ENCODE results near the gene GTPBP6. TPM values are rescaled to one million over a fixed set of nuclear protein-coding genes. Genes with fewer than 3 reads are reported as not detected.
A peak's percentile ranks its signal among the peaks of the same experiment; 100 is the strongest.

The GTPBP6 gene
- total and polyA plus RNA-seq, 2 experiments from 2014 or later = 41.4 to 66.8 TPM

- Histone ChIP-seq H3K27me3 (ENCODE audit: insufficient read depth) (no peaks in the 10 kb centered on the region), H3K27ac (ENCODE audit: low read depth) (no peak overlapping the region), H3K9me2 (ENCODE audit: insufficient read depth) (no peaks in the 10 kb centered on the region), H2AFZ (no peak overlapping the region), H3K4me2 (peak overlapping the region; percentile 93), H3F3A (replicated peaks; ENCODE audit: low read depth) (peaks cover 23% of the 10 kb centered on the region; the same call in 1 of the 2 replicates), H3K4me1 (ENCODE audit: insufficient read depth) (no peaks in the 10 kb centered on the region; the same call in 1 of the 2 replicates), H3K79me2 (replicated peaks; ENCODE audit: insufficient read depth) (peaks cover 13% of the 10 kb centered on the region; the same call in 1 of the 2 replicates), H3K36me3 (ENCODE audit: insufficient read depth) (no peaks in the 10 kb centered on the region), H4K20me1 (replicated peaks; ENCODE audit: insufficient read depth) (peaks cover 5% of the 10 kb centered on the region; the same call in 1 of the 2 replicates), H3K4me3 (peak overlapping the region; percentile 91)
- ATAC-seq (no peak), DNase-seq (ENCODE audit: low spot score) (peak; percentile 51)
- Mint-ChIP-seq H3K9me3 (peaks cover 10% of the 10 kb centered on the region; the same call in 2 of the 3 replicates), H3K36me3 (ENCODE audit: low read depth) (peaks cover 8% of the 10 kb centered on the region; the same call in 2 of the 3 replicates), H3K4me1 (peaks cover 6% of the 10 kb centered on the region; the same call in 2 of the 3 replicates), H3K27me3 (ENCODE audit: insufficient read depth, low read depth, poor library complexity) (peaks cover 23% of the 10 kb centered on the region), H3K4me3 (peak overlapping the region; percentile 86), H3K27ac (no peak overlapping the region)
- no peak for TF ChIP-seq NANOG (IDR thresholded peaks at IDR 0.05; ENCODE audit: borderline replicate concordance)
- TF ChIP-seq CTCF (conservative IDR thresholded peaks at IDR 0.05; ENCODE audit: low read depth in 2 of 2) = no peak
- TF ChIP-seq STAT1 (IDR thresholded peaks at IDR 0.05; ENCODE audit: unreplicated experiment) = no peak
- TF ChIP-seq POLR2AphosphoS5 (IDR thresholded peaks at IDR 0.05; ENCODE audit: low read depth) = peak; percentile 32; the same call in 1 of the 2 replicates
Observed at GRCh38 chrX:320126-320783, 1.7 kb upstream of the GTPBP6 start.

- Mint-ChIP-seq H3K27me3 (ENCODE audit: insufficient read depth, low read depth, poor library complexity) (peaks cover 23% of the 10 kb centered on the region), H3K36me3 (ENCODE audit: low read depth) (peaks cover 8% of the 10 kb centered on the region; the same call in 2 of the 3 replicates), H3K9me3 (peaks cover 10% of the 10 kb centered on the region; the same call in 2 of the 3 replicates), H3K4me1 (peaks cover 6% of the 10 kb centered on the region; the same call in 2 of the 3 replicates), H3K27ac (no peak overlapping the region), H3K4me3 (peak overlapping the region; percentile 90)
- ATAC-seq (no peak), DNase-seq (ENCODE audit: low spot score) (no peak)
- Histone ChIP-seq H3K27me3 (ENCODE audit: insufficient read depth) (no peaks in the 10 kb centered on the region), H2AFZ (no peak overlapping the region), H3K4me3 (peak overlapping the region; percentile 91), H3K4me1 (ENCODE audit: insufficient read depth) (no peaks in the 10 kb centered on the region; the same call in 1 of the 2 replicates), H3K36me3 (ENCODE audit: insufficient read depth) (no peaks in the 10 kb centered on the region), H3K4me2 (peak overlapping the region; percentile 93), H3K9me2 (ENCODE audit: insufficient read depth) (no peaks in the 10 kb centered on the region), H3K27ac (ENCODE audit: low read depth) (no peak overlapping the region), H3F3A (replicated peaks; ENCODE audit: low read depth) (peaks cover 23% of the 10 kb centered on the region; the same call in 1 of the 2 replicates), H4K20me1 (replicated peaks; ENCODE audit: insufficient read depth) (peaks cover 4% of the 10 kb centered on the region; the same call in 1 of the 2 replicates), H3K79me2 (replicated peaks; ENCODE audit: insufficient read depth) (peaks cover 13% of the 10 kb centered on the region; the same call in 1 of the 2 replicates)
- TF ChIP-seq EZH2phosphoT487 (IDR thresholded peaks at IDR 0.05; ENCODE audit: unreplicated experiment) (no peak), POLR2AphosphoS5 (IDR thresholded peaks at IDR 0.05; ENCODE audit: low read depth) (no peak), CREB1 (CRISPR knock-in tag; IDR thresholded peaks at IDR 0.05; ENCODE audit: low read depth) (no peak), ZNF331 (CRISPR knock-in tag; IDR thresholded peaks at IDR 0.05; ENCODE audit: low read depth) (no peak)
Observed at GRCh38 chrX:319579-320125, 1.1 kb upstream of the GTPBP6 start.
